Panc1 (cell line): ENCODE measurements around the gene TBC1D22A.

ENCODE experiments used
- CTCF ChIP-seq: fragments of 450-650 bp; IDR thresholded peaks from 2 replicates; pipeline ENCODE4 v1.5.1; 2017; ENCODE audit warnings: mild to moderate bottlenecking
- POLR2AphosphoS5 ChIP-seq: IDR thresholded peaks from 2 replicates; pipeline ENCODE4 v1.6.1; 2012; ENCODE audit warnings: mild to moderate bottlenecking, low read depth, low read length, moderate library complexity
- REST ChIP-seq, 2 experiments: IDR thresholded peaks; 2 replicates each; pipeline ENCODE4 v1.6.1; 2011 to 2012; ENCODE audit warnings: low read depth in 2 of 2, control low read depth in 1 of 2, low read length in 1 of 2, mild to moderate bottlenecking in 1 of 2, moderate library complexity in 1 of 2; ENCODE audit not compliant: insufficient read depth in 1 of 2
- TCF7L2 ChIP-seq: IDR thresholded peaks from 2 replicates; pipeline ENCODE4 v1.6.1; 2011; ENCODE audit warnings: mild to moderate bottlenecking, low read depth, low read length, inconsistent platforms

GRCh38 chr22:47036936-47037485 is 274.6 kb downstream of the TBC1D22A start:
- TF ChIP-seq CTCF (no peak), TCF7L2 (no peak), REST (IDR thresholded peaks at IDR 0.05; ENCODE audit: insufficient read depth in 1 of 2, low read depth in 2 of 2, low read length in 1 of 2) (no peak), POLR2AphosphoS5 (no peak)
